ENCODE data around the gene TBC1D22A.

TBC1D22A gene

DNA sequence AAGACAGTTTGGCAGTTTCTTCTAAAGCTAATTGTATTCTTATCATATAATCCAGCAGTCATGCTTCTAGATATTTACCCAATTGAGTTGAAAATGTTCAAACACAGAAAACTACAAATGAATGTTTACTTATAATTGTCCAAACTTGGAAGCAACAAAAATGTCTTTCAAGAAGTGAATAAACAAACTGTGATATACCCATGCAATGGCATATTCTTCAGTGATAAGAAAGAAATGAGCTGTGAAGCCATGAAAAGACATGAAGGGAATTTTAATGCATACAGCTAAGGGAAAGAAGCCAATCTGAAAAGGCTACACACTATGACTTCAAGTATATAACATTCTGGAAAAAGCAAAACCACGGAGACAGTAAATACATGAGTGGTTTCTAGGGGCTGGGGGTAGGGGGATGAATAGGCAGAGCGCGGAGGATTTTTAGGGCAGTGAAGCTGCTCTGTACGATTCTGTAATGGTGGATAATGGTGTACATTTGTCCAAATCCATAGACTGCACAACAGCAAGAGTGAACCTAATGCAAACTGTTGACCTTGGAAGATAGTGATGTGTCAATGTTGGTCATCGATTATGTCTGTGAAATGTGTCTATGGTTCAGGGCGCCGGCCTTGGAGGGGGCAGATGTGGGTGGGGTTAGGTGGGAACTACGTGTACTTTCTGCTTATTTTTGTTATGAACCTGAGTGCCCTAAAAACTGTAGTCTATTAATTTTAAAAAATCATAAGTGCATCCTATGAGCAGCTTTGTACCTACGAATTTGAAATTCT is 424.9 kb downstream of the TBC1D22A start:
- DNase-seq: no peak

DNA sequence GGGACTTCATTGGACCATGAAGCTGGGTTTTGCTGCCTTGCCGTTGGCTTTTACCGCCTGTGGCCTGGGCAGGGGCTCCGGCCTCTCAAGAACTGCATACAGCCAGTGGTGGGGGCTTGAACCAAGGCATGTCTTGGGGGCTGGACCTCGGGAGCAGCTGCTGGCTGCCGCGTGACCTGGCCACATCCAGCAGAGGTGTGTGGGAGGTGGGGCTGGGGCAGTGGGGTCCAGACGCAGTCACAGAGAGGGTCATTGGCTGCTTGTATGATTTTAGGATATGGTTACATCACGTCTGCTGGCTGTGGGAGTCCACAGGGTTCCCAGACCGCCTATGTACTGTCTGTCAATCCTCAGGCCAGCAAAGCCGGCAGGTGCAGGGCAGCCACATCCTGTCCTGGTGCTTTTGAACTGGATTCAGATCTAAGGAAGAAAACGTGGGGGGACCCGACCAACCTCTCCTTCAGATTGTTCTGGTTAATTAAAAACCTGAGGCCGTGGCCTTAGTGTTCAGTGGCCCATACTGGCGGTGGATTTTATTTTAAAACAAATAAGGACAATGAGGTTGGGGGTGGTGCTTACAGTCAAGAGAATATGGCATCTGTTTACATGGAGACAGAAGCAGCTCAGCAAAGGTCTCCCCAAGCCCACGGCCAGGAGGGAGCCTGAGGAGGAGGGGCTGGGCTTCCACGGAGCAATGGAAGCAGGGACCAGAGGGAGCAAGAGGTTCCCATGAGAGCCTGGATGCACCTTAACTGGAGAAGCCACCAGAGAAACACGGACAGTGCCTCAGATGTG is 426.0 kb downstream of the TBC1D22A start:
- no peak for DNase-seq

DNA sequence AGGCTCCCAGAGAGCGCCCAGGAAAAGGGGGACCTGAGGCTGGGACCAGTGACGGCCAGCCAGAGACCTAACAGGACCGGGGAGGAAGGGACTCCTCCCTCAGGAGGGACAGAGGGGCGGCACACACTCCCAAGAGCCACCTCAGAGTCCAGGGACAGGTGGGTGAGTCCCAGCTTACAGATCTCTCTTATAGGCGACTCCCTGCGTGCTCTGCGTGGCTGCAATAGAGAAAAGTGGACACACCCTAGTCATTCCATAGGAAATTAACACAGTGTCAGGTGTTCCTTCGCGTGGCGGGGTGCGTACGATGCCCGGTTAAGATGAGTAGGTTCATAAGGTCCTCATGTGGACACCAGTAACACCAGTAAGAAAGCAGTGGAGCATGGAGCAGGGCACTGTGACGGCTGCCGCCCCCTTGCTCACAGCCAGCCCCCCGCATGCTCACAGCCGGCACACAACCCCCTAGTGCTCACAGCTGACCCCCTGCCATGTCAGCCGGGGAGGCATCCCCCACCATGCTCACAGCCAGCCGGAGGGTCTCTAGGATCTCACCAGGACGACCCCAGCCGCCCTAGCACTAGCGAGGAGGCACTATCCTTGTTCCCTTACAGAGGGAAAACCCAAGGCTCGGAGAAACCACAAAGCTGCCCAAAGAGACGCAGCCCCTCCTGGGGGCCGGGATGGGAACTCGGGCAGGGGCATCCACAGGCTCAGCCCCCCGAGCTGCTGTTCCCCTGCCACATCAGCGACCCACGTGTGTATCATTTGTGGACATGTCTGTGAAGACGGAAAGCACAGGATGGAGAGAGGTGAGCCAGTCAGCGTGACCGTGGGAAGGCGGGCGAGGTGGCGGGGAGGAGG is 426.8 kb downstream of the TBC1D22A start:
- DNase-seq: no peak

DNA sequence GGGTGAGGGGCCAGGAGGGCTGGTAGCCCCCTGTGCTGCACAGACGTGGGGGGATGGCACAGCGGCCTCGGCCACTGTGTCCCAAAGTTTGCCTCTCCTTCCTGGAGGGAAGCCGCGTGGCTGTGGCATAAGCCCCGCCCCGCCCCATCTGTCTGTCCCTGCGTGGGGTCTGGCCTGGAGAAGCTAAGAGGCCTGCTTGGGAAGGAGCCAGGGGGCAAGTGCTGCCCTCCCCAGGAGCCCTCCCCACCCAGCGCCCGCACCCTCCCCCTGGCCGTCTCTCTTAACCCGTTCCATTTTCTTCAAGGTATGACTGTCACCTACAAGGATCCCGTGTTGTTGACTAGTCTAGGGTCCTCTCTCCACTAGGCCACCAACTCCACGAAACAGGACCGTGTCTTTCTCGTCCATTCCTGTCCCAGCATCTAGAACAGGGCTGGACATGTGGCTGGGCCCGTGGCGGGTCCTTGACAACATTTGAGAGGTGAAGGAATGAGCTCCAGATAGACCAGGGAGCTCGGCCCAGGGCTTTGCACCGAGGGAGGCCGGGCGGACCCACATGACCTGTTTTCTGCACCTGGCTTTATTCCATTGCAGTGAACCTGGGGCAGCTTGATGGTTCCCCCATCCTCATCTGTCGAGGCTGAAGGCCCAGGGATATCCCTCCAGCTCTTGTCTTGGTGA is 428.0 kb downstream of the TBC1D22A start:
- DNase-seq: no peak

DNA sequence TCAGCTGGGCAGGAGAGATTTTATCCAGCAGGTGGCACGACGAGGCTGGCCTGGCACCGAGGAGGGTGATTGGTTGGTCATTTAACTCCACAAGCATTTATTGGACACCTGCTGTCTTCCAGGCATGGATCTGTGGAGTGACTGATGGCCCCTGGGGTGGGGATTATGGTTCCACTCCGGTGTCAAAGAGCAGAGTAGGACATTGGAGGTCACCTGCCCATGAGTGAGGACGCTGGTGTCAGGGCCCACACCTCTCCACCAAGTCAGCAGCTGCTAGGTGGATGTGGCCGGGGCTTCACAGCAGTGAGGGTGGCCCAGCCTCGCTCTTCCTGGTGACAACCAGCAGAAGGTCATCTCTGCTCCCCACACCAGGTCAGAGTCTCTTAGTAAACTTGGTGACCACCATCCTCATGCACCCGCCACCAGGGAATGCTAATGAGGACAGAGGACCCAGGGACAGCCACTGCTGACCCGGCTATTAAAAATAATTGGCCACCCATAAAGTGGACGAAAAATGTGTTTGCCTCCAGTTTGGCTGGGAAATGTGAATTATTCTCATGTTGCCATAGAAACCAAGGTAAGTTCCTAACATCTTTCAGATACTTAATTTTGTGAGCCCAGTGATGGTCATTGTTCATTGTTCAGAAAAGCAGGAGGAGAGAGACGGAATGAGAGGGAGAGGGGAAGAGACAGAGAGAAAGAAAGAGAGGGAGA is 428.7 kb downstream of the TBC1D22A start:
- no peak for DNase-seq

DNA sequence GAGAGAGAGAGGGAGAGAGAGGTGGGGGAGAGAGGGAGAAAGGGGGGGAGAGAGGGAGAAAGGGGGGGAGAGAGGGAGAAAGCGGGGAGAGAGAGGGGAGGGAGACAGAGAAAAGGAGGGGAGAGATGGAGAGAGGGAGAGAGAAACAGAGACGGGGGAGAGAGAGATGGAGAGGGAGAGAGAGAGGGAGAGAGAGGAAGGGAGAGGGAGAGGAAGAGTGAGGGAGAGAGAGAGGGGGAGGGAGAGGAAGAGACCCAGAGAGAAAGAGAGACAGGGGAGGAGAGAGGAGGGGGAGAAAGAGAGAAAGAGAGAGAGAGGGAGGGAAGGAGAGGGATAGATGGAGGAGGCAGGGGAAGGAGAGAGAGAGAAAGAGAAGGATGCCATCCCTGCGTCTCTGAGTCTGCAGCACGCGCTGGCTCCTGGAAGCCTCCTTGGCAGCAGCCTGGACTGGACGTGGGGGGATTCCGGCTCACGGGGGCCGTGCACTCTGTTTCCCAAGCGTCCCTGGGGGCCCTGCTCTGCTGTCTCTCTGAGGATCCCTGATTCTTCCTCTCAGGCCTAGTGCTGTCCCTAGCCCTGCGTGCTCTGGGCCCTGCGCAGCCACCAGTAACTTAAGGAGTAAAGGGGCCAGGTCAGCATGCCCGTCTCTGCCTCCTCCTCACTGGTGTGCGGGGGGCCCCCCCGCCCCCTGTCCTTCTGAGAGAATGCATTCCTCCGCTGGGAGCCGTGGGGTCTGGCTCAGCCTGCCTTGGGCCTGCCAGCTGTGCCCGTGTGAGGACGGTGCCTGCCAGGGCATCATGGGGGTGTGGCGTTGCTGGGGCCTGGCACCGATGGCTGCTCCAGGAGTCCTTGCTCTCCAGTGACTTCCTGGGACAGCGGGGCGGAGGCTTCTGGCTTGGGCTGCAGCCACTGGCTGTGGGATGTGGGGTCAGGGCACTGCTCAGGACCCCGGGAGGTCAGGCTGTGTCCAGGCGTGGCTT is 429.5 kb downstream of the TBC1D22A start:
- no peak for DNase-seq

DNA sequence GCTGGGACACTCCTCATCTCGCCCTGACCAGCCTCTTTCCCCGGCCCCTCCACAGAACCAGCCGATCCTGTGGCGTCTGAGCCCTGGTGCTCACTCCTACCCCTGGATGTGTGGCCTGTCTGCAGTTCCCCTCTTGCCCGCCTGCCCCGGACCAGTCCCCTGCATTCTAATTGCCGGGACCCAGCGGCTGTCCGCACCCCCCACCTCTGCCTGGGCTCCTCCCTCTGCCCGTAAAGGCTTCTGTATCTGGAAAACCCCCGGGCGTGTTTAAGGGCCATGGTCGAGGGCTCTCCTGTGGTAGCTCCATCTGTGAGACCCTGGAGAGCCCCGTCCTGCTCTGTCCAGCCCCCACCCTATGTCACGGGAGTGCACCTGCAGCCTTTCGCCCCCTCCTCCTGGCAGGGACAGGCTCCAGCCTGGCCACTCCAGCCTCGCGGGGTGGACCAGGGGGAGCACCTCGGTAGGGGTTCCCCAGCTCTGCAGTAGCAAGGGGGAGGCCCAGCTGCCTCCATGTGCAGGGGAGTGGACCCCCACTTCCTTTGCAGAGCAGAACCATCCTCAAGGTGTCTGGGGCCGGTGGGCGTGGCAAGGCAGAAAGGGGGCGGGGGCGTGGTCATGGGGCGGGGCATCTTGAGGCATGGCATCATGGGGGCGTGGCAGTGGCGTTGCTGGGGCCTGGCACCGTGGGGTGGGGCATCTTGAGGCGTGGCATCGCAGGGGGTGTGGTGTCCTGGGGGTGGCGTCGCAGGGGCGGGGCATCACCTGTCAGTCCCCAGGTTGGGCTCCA is 430.4 kb downstream of the TBC1D22A start:
- no peak for DNase-seq

DNA sequence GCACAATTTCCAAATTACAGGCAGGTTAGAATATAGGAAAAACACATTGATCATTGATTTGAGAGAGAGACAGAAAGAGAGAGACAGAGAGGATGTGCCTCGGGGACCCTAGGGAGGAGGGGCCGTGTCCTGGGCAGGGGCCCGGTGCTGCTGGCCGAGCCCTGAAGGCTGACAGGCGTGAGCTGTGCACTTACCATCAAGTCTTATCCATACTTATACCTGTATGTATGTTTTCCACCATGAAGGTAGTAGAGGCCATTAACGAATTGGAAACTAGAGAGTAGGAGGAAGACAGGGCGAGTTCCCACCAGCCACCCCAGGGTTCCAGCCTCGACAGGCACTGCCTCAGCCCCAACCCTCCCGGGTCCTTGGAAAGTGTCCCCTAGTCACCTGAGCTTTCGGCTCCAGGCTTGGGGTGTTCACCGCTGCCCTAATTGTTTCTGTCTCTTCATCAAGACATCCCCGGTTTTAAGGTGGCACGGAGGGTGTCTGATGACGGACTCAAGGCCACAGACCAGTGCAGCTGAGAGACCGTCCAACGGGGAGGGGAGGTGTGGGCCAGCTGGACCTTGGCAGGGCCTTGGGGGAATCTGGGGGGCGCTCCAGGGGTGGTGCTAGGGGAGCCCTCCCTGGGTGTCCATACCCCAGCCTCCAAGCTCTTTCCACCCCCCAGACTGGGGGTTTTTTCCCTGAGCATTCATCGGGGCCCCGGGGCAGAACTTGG is 431.3 kb downstream of the TBC1D22A start:
- DNase-seq: no peak

DNA sequence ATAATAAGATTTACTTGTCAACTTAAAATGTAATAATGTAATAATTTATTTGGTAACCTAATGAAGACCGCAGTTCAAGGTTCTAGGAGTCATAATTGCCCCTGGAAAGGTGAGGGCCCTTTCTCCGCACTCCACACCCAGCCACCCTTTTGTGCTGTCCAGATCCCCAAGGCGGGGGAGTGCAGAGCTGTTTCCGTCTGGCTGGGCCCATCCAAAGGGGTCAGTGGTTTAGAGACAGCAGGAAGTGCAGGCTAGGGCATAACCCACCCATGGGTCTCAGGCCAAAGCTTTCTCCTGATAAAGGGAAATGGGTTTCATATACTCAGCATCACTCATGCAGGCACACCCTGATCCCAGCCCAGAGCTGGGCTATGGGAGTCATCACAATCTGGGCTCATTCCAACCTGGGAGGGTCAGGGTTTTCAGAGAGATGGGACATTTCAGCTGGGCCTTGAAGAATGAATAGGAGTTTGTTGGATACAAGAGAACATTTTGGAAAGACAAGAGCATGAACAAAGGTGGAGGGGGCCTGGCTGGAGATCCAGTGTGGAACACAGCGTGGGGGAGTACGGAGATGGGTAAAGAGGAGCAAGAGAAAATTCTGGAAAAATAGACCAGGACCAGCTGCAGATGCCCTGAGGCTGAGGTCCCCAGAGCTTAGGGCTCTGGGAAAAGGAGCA is 432.2 kb downstream of the TBC1D22A start:
- no peak for DNase-seq

DNA sequence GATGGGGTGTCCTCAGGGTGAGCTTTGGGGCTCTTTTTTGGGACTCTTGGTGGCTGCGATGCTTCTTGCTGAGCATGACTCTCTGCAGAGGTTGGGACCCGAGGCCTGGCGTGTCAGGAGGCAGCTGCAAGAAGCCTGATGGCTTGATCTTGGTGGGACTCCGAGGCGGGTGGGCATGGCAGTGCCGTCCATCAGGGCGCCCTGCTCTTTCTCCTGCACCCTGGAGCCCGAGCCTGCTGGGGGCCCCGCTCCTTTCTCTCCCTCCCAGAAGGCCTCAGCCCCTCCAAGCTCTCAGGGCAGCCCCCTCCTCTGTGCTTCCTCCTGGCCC is 432.7 kb downstream of the TBC1D22A start:
- no peak for DNase-seq

DNA sequence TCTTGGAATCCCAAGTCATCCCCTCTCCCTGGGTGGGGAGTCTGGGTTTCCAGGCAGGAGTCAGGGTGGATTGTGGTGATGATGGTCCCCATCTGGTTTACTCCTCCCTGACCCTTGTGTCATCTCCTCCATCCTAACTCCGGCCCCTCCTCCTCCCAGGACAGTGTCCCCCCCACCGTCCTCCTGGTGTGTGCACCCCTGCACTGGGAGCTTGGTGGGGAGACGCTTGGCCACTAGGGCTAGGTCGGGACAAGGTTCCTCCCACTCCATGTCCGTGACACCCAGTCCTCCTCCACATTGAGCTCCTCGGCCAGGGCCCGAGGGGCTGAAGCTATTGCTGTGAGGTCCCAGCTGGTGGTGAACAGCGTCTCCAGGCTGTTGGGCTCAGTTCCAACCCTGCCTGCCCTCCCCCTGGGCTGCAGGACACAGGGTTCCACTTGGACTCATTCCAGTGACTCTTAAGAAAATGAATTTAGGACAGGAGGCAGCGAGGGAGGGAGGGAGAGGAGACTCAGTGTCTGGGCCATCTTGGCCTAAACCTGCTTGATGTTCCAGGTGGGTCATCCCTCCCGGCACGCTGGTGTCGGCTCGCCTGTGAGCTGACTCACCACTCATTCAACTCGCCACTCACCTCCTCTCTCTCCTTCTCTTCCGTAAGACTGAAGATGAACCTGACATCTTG is 433.2 kb downstream of the TBC1D22A start:
- no peak for DNase-seq

DNA sequence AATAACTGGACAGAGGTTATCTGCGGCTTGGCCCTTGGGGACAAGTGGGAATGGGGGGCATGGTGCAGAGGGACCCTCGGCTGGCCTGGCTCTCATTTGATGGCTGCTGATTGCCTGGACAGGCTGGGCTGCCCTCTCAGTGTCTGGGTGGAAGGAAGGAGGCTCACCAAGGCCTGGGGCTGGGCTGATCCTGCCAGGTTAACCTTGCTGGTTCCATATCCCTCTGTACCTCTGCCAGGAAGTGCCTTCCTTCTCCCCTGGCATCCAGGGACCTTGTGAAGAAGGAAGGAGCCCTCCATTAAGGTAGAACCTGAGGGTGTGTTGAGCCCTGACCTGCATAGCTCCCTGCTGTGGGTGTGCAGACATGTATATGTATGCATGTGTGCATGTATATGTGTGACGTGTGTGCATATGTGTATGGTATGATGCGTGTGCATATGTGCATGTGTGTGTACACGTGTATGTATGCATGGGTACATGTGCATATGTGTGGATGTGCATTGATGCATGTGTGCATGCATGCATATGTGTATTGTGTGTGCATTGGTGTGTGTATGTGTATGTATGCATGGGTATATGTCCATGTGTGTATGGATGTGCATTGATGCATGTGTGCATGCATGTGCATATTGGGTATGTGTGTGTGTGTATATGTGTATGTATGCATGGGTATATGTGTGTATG is 433.9 kb downstream of the TBC1D22A start:
- no peak for DNase-seq

DNA sequence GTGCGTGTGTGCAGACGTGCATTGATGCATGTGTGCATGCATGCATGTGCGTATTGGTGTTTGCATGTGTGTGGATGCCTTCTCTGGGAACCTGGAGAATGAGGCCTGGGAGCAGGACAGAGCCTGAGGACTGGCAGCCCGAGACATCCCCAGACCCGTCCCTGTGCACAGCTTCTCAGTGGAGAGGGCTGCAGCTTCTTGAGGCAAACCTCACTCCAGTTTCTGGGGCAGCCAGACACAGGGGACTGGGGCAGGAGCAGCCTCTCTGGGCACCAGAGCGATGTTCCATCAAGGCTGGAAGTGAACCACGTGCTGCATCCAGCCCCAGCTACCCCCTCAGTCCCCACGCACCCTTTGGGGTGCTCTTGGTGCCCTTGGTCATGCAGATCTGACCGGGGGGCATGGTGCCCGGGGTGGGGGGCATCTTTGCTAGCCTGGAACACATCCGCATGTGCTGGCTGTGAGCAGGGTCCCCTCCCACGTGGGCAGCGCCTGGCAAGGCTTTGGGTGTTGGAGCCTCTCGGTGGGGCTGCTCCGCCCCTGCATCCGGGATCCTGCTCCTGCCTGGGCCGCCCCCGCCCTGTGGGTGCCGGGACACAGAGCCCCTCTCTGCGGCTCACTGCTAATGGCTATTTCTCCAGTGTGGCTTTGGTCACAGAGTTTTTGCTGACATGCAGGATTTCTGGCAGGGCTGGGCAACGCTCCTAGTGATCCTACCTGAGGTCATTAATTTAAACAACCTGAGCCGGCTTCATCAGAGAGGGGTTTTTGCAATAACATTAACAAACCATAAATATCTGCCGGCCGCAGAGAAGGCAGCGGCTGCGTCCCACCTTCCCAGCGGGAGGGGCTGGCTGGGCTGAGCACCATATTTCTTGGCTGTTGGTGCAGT is 434.7 kb downstream of the TBC1D22A start:
- DNase-seq: no peak

DNA sequence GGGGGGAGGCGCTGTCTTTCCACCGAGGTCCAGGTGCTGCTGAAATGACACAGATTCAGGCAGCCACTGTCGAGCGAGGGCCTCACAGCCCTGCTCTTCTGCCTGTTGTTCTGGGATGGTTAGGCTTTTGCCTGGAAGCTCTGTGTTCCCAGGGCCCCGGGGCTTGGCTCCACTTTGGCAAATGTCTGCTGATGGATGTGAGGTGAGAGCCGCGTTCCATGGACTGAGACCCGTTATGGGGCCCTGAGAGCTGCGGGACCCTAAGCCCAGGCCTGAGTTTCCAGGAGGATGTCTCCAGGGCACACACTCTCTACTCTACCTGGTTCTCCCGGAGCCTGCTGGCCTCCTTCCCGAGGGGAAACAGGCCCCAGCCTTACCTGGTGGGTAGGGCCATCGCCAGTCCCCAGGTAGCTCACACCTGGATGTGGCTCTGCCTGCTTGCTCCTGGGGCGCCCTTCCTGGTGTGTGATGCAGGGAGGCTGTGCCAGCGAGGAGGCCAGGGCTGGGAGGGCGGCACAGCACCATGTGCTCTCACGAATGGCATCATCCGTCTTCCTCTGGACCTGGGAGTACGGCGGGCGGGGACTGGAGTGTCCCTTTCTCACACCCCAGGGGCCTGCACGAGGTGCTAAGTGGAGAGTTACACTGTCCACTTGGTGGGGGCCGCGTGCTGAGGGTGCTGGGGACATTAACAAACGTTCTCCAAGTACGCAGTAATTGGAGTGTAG is 435.5 kb downstream of the TBC1D22A start:
- no peak for DNase-seq

DNA sequence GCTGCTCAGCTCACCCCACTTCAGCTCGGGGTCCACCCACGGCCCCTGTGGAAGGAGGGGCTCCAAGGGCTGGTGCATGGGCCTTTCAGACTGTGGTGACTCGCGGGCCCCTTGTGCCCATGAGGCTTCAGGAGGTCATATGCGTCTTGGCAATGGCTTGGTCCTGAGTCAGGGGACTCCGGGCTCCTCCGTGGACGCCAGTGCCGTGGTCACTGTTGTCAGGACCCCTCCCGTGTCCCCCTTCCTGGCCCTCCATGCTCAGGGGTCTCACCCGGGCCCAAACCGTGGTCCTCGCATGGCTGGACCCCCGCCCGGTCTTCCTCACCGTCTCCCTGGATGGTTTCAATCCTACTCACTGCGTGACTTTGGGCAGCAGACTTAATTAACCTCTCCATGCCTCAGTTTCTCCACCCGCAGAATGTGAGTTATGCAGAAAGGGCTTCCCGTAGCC is 436.4 kb downstream of the TBC1D22A start:
- no peak for DNase-seq
